SK-N-SH (cell line): ENCODE measurements around the gene KCNG4. TPM values are rescaled to one million over a fixed set of nuclear protein-coding genes. Genes with fewer than 3 reads are reported as not detected.
A peak's percentile ranks its signal among the peaks of the same experiment; 100 is the strongest.

Source experiments
- CTCF ChIA-PET: fragments of 300-600, 350-600 bp; formaldehyde crosslinking; extraction: SDS; loops from one replicate; lab custom pipeline; 2021; lab: Yijun Ruan, JAX
- POLR2A ChIA-PET: fragments of 350-600 bp; sonication (Branson Sonifier 250); formaldehyde crosslinking; extraction: SDS; loops from one replicate; lab custom pipeline; 2020; ENCODE audit warnings: antibody characterized with exemption, inconsistent platforms; lab: Yijun Ruan, JAX
- DNase-seq: peaks from one replicate; pipeline ENCODE4 v3.0.0; 2012
- H2AFZ ChIP-seq: fragments of 200-600 bp; sonication (generic); 2 replicates; pipeline ENCODE4 v1.8.1; 2016; ENCODE audit warnings: antibody characterized with exemption, mild to moderate bottlenecking, low read depth
- H3F3A ChIP-seq: fragments of 200-600 bp; sonication (generic); replicated peaks from 2 replicates; pipeline ENCODE3; 2016; ENCODE audit warnings: antibody characterized with exemption, mild to moderate bottlenecking; ENCODE audit not compliant: insufficient read depth
- H3K27ac ChIP-seq, 2 experiments: fragments of 200-500 bp in 1 of 2; fragments of 200-600 bp in 1 of 2; sonication (Bioruptor generic) in 1 of 2; sonication (generic), shearing (Covaris generic) in 1 of 2; 2 replicates each; pipeline versions ENCODE4 v1.5.1 to v1.6.1; 2014 to 2016; ENCODE audit warnings: low read depth in 2 of 2, inconsistent platforms in 1 of 2, low read length in 1 of 2, mild to moderate bottlenecking in 1 of 2, mixed read lengths in 1 of 2
- H3K27me3 ChIP-seq: fragments of 200-600 bp; sonication (generic), shearing (Covaris generic); 2 replicates; pipeline ENCODE4 v1.6.1; 2016; ENCODE audit warnings: mixed run types; ENCODE audit not compliant: insufficient read depth
- H3K36me3 ChIP-seq, 2 experiments: fragments of 200-500 bp in 1 of 2; fragments of 200-600 bp in 1 of 2; sonication (Bioruptor generic) in 1 of 2; sonication (generic) in 1 of 2; replicated peaks in 1 of 2; 2 replicates each; pipeline versions ENCODE3 to v1.5.1; 2014 to 2016; ENCODE audit warnings: low read length in 1 of 2, mild to moderate bottlenecking in 1 of 2; ENCODE audit not compliant: insufficient read depth in 2 of 2, control insufficient read depth in 1 of 2
- H3K4me1 ChIP-seq, 2 experiments: fragments of 200-500 bp in 1 of 2; fragments of 200-600 bp in 1 of 2; sonication (Bioruptor generic) in 1 of 2; sonication (generic), shearing (Covaris generic) in 1 of 2; 2 replicates each; pipeline versions ENCODE4 v1.5.1 to v1.6.1; 2014 to 2016; ENCODE audit warnings: low read depth in 1 of 2, low read length in 1 of 2, mixed run types in 1 of 2; ENCODE audit not compliant: insufficient read depth in 2 of 2, control insufficient read depth in 1 of 2
- H3K4me2 ChIP-seq: fragments of 200-600 bp; sonication (generic), shearing (Covaris generic); 2 replicates; pipeline ENCODE4 v1.6.1; 2017; ENCODE audit warnings: mixed run types
- H3K4me3 ChIP-seq, 2 experiments: fragments of 200-500 bp in 1 of 2; fragments of 200-600 bp in 1 of 2; sonication (Bioruptor generic) in 1 of 2; sonication (generic), shearing (Covaris generic) in 1 of 2; 2 replicates each; pipeline versions ENCODE4 v1.5.1 to v1.8.1; 2014 to 2016; ENCODE audit warnings: low read depth in 2 of 2, inconsistent platforms in 1 of 2, low read length in 1 of 2, mild to moderate bottlenecking in 1 of 2, mixed read lengths in 1 of 2, moderate library complexity in 1 of 2
- H3K79me2 ChIP-seq: fragments of 200-600 bp; sonication (generic); 2 replicates; pipeline ENCODE4 v1.8.1; 2017; ENCODE audit warnings: mild to moderate bottlenecking; ENCODE audit not compliant: insufficient read depth
- H3K9ac ChIP-seq: fragments of 200-600 bp; sonication (generic); 2 replicates; pipeline ENCODE4 v1.6.1; 2017; ENCODE audit warnings: mixed run types
- H3K9me2 ChIP-seq: fragments of 200-600 bp; sonication (generic); 2 replicates; pipeline ENCODE4 v1.6.1; 2017; ENCODE audit warnings: mixed run types
- H3K9me3 ChIP-seq: fragments of 200-600 bp; sonication (generic); 2 replicates; pipeline ENCODE4 v1.6.1; 2017; ENCODE audit warnings: mixed run types, mild to moderate bottlenecking, moderate library complexity
- H4K20me1 ChIP-seq: fragments of 200-600 bp; sonication (generic); 2 replicates; pipeline ENCODE4 v1.6.1; 2017; ENCODE audit warnings: mild to moderate bottlenecking, mixed run types; ENCODE audit not compliant: insufficient read depth
- CTCF ChIP-seq: fragments of 200-600 bp; sonication (generic); IDR thresholded peaks from 2 replicates; pipeline ENCODE4 v1.6.1; 2017; ENCODE audit warnings: antibody characterized with exemption, mild to moderate bottlenecking, moderate library complexity
- ELF1 ChIP-seq: IDR thresholded peaks from 2 replicates; pipeline ENCODE4 v1.4.0; 2012
- EZH2phosphoT487 ChIP-seq: fragments of 200-600 bp; sonication (generic); IDR thresholded peaks from 2 replicates; pipeline ENCODE4 v1.6.1; 2017; ENCODE audit warnings: low read depth, mixed run types, mild to moderate bottlenecking, antibody characterized with exemption, moderate library complexity, borderline replicate concordance
- FOXM1 ChIP-seq: IDR thresholded peaks from 2 replicates; pipeline ENCODE4 v1.4.0; 2012; ENCODE audit warnings: low read depth, mild to moderate bottlenecking
- GABPA ChIP-seq: IDR thresholded peaks from 2 replicates; pipeline ENCODE4 v1.4.0; 2012; ENCODE audit warnings: low read depth, mild to moderate bottlenecking
- MEF2A ChIP-seq: IDR thresholded peaks from 2 replicates; pipeline ENCODE4 v1.4.0; 2012; ENCODE audit warnings: low read depth, borderline replicate concordance
- NFIC ChIP-seq: IDR thresholded peaks from 2 replicates; pipeline ENCODE4 v1.4.0; 2012; ENCODE audit warnings: borderline replicate concordance
- POLR2AphosphoS5 ChIP-seq: IDR thresholded peaks from 2 replicates; pipeline ENCODE4 v1.6.1; 2012; ENCODE audit warnings: low read depth, low read length
- RAD21 ChIP-seq: IDR thresholded peaks from 2 replicates; pipeline ENCODE4 v1.6.1; 2012; ENCODE audit warnings: mild to moderate bottlenecking, low read length
- RCOR1 ChIP-seq: fragments of 150-350 bp; IDR thresholded peaks from 2 replicates; pipeline ENCODE4 v1.6.1; 2017; ENCODE audit warnings: antibody characterized with exemption, low read length
- RXRA ChIP-seq: IDR thresholded peaks from 2 replicates; pipeline ENCODE4 v1.4.0; 2012; ENCODE audit warnings: low read depth, mild to moderate bottlenecking, borderline replicate concordance
- SMC3 ChIP-seq: IDR thresholded peaks from 2 replicates; pipeline ENCODE4 v1.6.1; 2012; ENCODE audit warnings: low read depth, low read length, improper control_type of control experiment
- WGBS: methylation state at CpG from one replicate; pipeline ENCODE4 v1.1.6; 2017; ENCODE audit warnings: low lambda C conversion rate; 5-methylcytosine and 5-hydroxymethylcytosine counted together
- polyA plus RNA-seq, 3 experiments: library from polyadenylated mRNA; depleted of rRNA; stranded (reverse); fragments of >200 nt; gene quantifications; 2 replicates each; pipeline ENCODE4 v1.2.3, GENCODE V29; 2012
- TF ChIP-seq, protein P1 (sequence below): IDR thresholded peaks from 2 replicates; pipeline ENCODE4 v1.4.0; 2012; ENCODE audit warnings: low read depth

The KCNG4 gene
- polyA plus RNA-seq, 1 of the 3 experiments (the other 2 are of a cell fraction), result not detected

DNA sequence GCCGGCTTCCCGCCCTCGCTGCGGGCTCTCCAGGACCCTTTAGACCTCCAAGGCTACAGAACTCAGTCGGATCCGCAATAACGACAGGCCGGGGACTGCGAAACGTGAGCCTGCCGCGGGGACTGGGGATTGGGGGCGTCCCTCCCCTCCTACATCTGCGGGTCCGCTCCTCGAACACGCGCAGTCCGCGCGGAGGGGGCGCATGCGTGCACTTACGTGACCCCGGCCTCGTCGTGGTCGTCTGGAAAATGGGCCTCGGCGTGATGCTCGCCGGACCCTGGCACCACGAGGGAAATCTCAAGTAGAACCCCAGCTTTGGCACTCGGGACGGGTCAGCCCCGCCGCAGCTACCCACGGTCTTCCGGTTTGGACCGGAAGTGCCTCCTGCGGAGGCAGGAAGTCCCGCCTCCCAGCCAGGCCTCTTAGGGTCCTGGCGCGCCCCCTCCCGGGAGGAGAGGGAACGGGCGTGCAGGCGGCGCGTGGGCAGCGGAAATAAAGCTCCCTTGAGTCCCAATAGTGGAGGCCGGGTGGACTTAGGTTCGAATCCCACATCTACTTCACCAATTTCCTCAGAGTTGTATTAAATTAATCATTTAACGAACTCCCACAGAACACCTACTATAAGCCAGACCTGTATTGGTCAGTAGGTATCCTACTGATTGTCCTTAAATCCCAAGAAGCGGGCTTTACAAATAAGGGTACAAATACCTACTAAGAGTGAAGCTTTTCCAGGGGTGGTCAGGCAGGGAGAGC is 53.0 kb downstream of the KCNG4 start, which contains the start of gene TAF1C (continued):
- TF ChIP-seq SMC3 (peak; percentile 68), MEF2A (no peak), EZH2phosphoT487 (no peak), RAD21 (peak; percentile 67), POLR2AphosphoS5 (peak; percentile 87), ELF1 (peak; percentile 88), GABPA (peak; percentile 99), RXRA (no peak), NFIC (peak; percentile 59; the same call in 1 of the 2 replicates), FOXM1 (no peak)
- TF ChIP-seq, protein P1, sequence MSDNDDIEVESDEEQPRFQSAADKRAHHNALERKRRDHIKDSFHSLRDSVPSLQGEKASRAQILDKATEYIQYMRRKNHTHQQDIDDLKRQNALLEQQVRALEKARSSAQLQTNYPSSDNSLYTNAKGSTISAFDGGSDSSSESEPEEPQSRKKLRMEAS, result peak; percentile 94

DNA sequence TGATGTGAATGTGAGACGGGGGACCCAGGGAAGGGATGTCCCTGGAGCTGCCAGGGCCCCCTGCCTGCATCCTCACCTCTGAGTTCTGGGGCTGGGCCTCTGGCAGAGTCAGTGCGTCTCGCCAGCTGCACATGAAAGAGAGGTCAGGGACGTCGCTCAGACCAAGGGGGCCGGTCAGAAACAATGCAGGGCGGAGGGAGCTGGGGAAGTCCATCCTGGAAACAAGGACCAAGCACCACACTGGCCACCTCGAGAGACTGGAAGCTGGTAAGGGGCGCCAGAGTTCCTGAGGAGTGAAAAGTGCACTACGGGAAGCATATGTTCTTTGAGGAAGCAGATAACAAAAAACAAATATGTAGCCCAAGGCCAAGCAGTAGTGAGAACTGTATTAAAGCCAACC is 55.0 kb downstream of the KCNG4 start:
- Histone ChIP-seq H3K4me2 (peak overlapping the region; percentile 92; the same call in 1 of the 2 replicates), H3K9ac (no peak overlapping the region), H3K9me3 (no peaks in the 10 kb centered on the region), H2AFZ (no peak overlapping the region), H3K27ac (no peak overlapping the region), H3K79me2 (peaks cover 33% of the 10 kb centered on the region), H3K9me2 (no peaks in the 10 kb centered on the region), H4K20me1 (no peaks in the 10 kb centered on the region), H3K4me1 (peaks cover 0 to 11% of the 10 kb centered on the region in 2 experiments; a peak in 1 of 4 replicates), H3K4me3 (no peak overlapping the region), H3K36me3 (peaks cover 0 to 51% of the 10 kb centered on the region in 2 experiments), H3F3A (no peaks in the 10 kb centered on the region), H3K27me3 (no peaks in the 10 kb centered on the region)
- CTCF ChIA-PET, result interaction anchor here (1.1 to 2.0 kb wide), 5 partner anchors 10 to 299 kb away, joined by 3 to 14 read pairs (median 4); no protein-coding TSS in a partner anchor
- DNase-seq, result no peak
- TF ChIP-seq GABPA, result no peak
- POLR2A ChIA-PET, result no interaction called here
- WGBS, result 93% methylated on average over 10 of the region's 10 CpGs

DNA sequence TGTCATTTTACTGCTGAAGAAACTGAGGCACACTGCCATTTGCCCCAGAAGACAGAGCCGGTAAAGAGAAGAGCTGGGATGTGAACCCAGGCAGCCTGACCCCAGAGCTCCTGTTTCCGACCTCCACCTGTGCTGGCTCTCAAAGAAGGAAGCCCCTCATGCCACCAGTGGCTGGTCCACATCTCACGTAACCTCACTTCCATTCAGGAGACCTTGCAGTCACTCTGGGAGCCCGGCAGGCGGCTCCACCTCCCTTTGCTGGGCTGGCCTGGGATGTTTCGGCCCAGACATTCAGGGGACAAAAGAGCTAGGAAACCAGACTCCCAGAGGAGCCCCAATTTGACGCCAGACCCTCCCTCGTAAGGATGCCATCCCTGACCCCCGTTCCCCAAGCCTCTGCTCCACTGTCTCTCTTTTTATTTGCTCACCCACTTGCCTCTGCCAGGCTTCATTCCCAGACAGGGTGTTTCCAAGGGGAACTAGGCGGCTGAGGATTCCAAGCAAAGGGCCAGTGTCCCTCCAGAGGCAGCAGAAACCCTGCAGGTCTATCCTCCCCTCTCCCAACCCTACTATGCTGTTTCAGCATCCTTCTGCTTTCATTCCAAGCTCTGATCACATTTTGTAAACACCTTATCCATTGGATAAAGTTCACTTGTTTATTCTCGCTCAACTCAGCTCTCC is 55.8 kb downstream of the KCNG4 start:
- no peak for TF ChIP-seq RCOR1
- peak; percentile 28; the same call in 1 of the 2 replicates for TF ChIP-seq CTCF
- Histone ChIP-seq H3K4me1 (peaks cover 0 to 11% of the 10 kb centered on the region in 2 experiments; a peak in 1 of 4 replicates), H3K27me3 (no peaks in the 10 kb centered on the region), H3K79me2 (peaks cover 33% of the 10 kb centered on the region), H3K9ac (no peak overlapping the region), H3K36me3 (peaks cover 0 to 58% of the 10 kb centered on the region in 2 experiments), H2AFZ (no peak overlapping the region), H3F3A (no peaks in the 10 kb centered on the region), H3K9me3 (no peaks in the 10 kb centered on the region), H3K27ac (no peak overlapping the region), H4K20me1 (no peaks in the 10 kb centered on the region), H3K4me2 (no peak overlapping the region), H3K9me2 (no peaks in the 10 kb centered on the region), H3K4me3 (no peak overlapping the region)
- CTCF ChIA-PET, result interaction anchor here (0.6 to 2.0 kb wide), 11 partner anchors 9 to 324 kb away, joined by 3 to 14 read pairs (median 4); no protein-coding TSS in a partner anchor
- WGBS, result 70% methylated on average over 9 of the region's 11 CpGs
- no peak for DNase-seq
- POLR2A ChIA-PET, result no interaction called here
